Measurements from ENCODE around the gene ANKRD13A.
A peak's percentile ranks its signal among the peaks of the same experiment; 100 is the strongest.

The ANKRD13A gene

GRCh38 chr12:110039085-110039807 lies 40.0 kb downstream of the ANKRD13A start:
- no peak for TF ChIP-seq GATA3 (IDR thresholded peaks at IDR 0.05; ENCODE audit: low read depth, low read length)
- TF ChIP-seq GATA2 (IDR thresholded peaks at IDR 0.05; ENCODE audit: low read depth, low read length): no peak

DNA sequence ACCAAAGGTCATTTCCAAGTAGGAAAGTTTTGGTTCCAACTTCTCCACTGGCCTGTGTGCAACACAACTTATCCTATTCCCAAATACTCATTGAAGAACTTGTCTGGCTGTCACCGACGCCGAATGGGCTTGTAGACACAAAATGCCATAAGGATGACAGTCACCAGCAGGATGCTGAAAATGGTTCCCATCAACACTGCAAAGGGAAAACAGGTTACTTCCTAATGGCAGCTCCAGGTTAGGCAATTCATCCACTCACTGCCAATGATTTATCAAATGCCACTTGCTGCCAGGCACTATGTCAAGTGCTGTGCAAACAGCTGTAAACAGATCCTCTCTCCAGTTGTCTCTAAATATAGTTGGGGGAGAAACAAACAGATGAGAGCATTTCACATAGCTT lies 43.0 kb downstream of the ANKRD13A start:
- TF ChIP-seq GATA3 (IDR thresholded peaks at IDR 0.05; ENCODE audit: low read depth, low read length): no peak
- TF ChIP-seq GATA2 (IDR thresholded peaks at IDR 0.05; ENCODE audit: low read depth, low read length): no peak

DNA sequence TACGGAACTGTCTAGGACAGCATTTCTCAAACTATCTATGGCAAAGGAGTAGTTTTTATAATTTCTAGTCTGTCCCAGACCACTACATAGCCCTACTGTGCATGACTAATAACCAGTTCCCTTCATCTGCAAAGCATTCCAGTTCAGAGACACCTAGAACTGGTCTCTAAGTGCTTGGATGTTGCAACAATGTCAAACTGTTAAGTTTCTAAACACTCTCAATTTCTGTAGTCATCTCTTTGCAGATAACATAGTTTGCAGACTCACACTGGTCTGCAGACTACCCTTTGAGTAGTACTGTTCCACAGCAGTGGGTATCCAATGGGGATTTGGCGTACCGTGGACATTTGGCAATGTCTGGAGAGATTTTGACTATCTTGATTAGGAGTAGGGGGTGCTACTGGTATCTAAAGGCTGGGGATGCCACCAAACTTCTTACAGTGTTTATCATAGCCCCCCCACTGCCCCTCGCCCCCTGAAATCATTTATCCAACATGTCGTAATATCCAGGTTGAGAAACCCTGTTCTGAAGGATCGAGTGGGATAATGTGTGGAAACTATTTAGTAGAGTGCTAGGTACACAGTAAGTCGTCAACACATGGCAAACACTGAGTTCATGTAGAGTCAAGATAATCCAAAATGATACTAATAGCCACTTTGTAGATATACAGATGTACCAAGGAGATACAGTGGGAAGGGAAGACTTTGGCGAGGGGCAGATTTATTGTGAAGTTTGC lies 47.4 kb downstream of the ANKRD13A start:
- no peak for TF ChIP-seq GATA2 (IDR thresholded peaks at IDR 0.05; ENCODE audit: low read depth, low read length)
- TF ChIP-seq GATA3 (IDR thresholded peaks at IDR 0.05; ENCODE audit: low read depth, low read length): no peak

GRCh38 chr12:110047297-110047940 lies 48.2 kb downstream of the ANKRD13A start:
- TF ChIP-seq GATA2 (IDR thresholded peaks at IDR 0.05; ENCODE audit: low read depth, low read length) (no peak), GATA3 (IDR thresholded peaks at IDR 0.05; ENCODE audit: low read depth, low read length) (no peak)

DNA sequence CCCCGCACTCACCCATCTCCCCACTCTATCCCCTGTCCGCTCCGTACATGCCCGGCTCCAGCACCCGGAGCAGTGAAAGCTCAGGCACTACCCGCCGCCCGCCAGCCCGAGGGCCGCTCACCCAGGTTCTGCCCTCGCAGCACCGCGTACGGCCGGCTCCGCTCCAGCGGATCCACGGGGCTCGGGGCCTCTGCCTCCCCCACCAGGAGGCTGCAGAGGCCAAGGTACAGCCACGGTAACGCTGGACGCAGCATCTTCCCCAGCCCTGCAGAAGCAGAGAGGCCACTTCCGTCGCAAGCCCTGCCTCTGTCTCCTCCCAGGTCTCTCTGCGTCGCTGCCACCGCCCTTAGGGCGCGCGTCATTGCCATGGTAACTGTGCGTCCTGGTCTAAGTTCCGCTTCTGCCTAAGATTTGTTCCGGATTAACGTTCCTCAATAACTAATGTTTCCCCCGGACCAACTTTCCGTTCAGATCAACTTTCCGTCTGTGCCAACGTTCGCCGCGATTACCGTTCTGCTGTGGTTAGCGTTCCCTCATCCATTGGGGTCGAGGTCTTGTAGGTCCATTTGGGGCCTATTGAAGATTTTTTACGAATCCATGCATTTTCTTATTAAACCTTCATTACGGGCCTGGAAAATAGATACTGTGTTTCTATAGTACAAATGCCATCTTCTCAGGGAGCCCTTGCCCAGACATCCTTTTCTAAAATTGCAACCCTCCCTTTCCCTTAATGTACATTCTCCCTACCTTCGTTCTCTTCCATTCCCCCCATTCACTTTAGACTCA lies 49.2 kb downstream of the ANKRD13A start, which contains the start of gene C12orf76:
TSS of gene C12orf76 (minus strand) at position 281 of the 786 bp plus-strand sequence. CDS start at position 254, 27 bp downstream.
- TF ChIP-seq GATA3 (IDR thresholded peaks at IDR 0.05; ENCODE audit: low read depth, low read length) (no peak), GATA2 (IDR thresholded peaks at IDR 0.05; ENCODE audit: low read depth, low read length) (peak; percentile 29; the same call in 1 of the 2 replicates)

DNA sequence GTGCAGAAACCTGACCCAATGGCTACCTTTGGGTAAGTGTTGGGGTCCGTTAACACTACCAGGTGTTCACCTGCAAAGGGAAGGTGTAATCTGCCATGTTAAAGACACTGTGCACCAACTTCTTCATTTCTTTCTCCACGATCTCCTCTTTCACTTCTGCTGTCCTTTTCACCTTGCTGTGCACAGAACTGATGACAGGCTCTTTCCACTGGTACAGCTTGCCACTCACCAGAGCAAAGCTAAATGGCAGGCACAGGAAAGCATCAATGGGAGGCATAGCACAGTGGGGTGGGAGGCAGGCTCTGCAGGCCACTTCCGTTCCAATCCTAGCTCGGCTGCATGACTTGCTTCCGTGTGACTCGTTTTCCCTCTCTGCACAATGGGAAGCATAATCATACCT lies 51.7 kb downstream of the ANKRD13A start:
- TF ChIP-seq GATA3 (IDR thresholded peaks at IDR 0.05; ENCODE audit: low read depth, low read length) (no peak), GATA2 (IDR thresholded peaks at IDR 0.05; ENCODE audit: low read depth, low read length) (no peak)

- no peak for TF ChIP-seq GATA3 (IDR thresholded peaks at IDR 0.05; ENCODE audit: low read depth, low read length)
- TF ChIP-seq GATA2 (IDR thresholded peaks at IDR 0.05; ENCODE audit: low read depth, low read length): no peak
Measured at GRCh38 chr12:110058875-110059615, 59.8 kb downstream of the ANKRD13A start.

DNA sequence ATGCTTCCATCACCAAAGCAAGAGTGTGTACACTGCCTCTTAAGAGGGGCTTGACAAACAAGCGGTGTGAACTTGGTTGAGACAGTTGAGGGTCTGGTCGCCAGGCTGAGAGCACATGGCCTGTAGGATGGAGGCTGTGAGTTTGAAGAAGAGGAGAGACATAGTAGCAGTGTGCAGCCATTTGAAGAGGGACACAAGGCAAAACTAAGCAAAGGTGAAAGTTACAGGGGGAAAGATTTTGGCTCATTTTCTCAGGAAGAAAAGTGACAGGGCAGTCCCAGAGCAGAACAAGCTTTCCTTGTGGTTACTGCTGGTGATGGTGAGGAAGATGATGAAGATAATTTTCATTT lies 60.4 kb downstream of the ANKRD13A start:
- TF ChIP-seq GATA2 (IDR thresholded peaks at IDR 0.05; ENCODE audit: low read depth, low read length): no peak
- no peak for TF ChIP-seq GATA3 (IDR thresholded peaks at IDR 0.05; ENCODE audit: low read depth, low read length)

GRCh38 chr12:110062241-110062640 lies 63.0 kb downstream of the ANKRD13A start:
- no peak for TF ChIP-seq GATA3 (IDR thresholded peaks at IDR 0.05; ENCODE audit: low read depth, low read length)
- no peak for TF ChIP-seq GATA2 (IDR thresholded peaks at IDR 0.05; ENCODE audit: low read depth, low read length)

GRCh38 chr12:110065540-110065939 lies 66.3 kb downstream of the ANKRD13A start:
- TF ChIP-seq GATA2 (IDR thresholded peaks at IDR 0.05; ENCODE audit: low read depth, low read length) (no peak), GATA3 (IDR thresholded peaks at IDR 0.05; ENCODE audit: low read depth, low read length) (no peak)

- no peak for TF ChIP-seq GATA2 (IDR thresholded peaks at IDR 0.05; ENCODE audit: low read depth, low read length)
- no peak for TF ChIP-seq GATA3 (IDR thresholded peaks at IDR 0.05; ENCODE audit: low read depth, low read length)
Measured at GRCh38 chr12:110067531-110067930, 68.3 kb downstream of the ANKRD13A start.

DNA sequence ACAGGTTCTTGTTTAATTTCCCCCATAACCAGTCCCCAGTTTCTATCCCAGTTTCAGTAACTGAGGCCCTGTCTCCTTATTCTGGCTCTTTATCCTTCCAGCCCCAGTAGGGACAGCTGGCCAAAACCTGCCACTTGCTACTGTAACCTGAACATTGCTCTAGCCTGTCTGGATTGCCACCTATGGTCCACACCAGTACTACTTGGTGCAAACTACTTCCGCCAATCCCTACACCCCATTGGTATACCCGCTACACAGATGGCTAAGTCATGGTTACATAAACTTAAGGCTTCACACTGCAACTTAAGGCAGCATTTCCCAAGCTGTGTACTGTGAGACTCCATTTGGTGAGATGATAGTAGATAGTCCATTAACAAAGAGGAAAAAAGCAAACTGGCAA lies 69.4 kb downstream of the ANKRD13A start:
- no peak for TF ChIP-seq GATA3 (IDR thresholded peaks at IDR 0.05; ENCODE audit: low read depth, low read length)
- TF ChIP-seq GATA2 (IDR thresholded peaks at IDR 0.05; ENCODE audit: low read depth, low read length): no peak

DNA sequence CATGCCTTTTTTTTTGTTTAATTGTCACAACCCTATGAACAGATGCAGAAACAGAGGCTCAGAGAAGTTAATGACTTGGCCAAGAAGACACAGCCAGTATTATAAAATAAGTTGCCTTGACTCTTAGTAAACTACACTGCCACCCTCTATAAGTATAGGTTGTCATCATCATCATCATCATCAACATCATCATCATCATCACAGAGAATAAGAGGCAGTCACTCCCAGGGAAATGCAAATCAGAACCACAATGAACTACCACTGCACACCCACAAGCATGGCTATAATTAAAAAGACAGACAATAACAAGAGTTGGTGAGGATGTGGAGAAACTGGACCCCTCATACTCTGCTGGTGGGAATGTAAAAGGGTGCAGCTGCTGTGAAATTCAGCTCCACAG lies 72.3 kb downstream of the ANKRD13A start:
- TF ChIP-seq GATA2 (IDR thresholded peaks at IDR 0.05; ENCODE audit: low read depth, low read length): no peak
- no peak for TF ChIP-seq GATA3 (IDR thresholded peaks at IDR 0.05; ENCODE audit: low read depth, low read length)

Measured in SH-SY5Y (cell line).